Measurements from ENCODE around the gene TRAK1.

Gene TRAK1

GRCh38 chr3:42096796-42097565 is 5.8 kb downstream of the TRAK1 start:
- TF ChIP-seq CTCF (IDR thresholded peaks at IDR 0.05; ENCODE audit: control insufficient read depth, insufficient read depth, low read depth, low read length, missing control alignments), result no peak
- no peak overlapping the region for H3K4me3 ChIP-seq (ENCODE audit: control insufficient read depth, low read depth, low read length)
- DNase-seq (ENCODE audit: low read depth), result peak; percentile 70

- no peak overlapping the region for H3K4me3 ChIP-seq (ENCODE audit: control insufficient read depth, low read depth, low read length)
- DNase-seq (ENCODE audit: low read depth), result no peak
- TF ChIP-seq CTCF (IDR thresholded peaks at IDR 0.05; ENCODE audit: control insufficient read depth, insufficient read depth, low read depth, low read length, missing control alignments), result no peak
These were observed 6.4 kb downstream of the TRAK1 start for GRCh38 chr3:42097566-42097946.

GRCh38 chr3:42098171-42098570 is 7.0 kb downstream of the TRAK1 start:
- H3K4me3 ChIP-seq (ENCODE audit: control insufficient read depth, low read depth, low read length), result no peak overlapping the region
- no peak for DNase-seq (ENCODE audit: low read depth)
- no peak for TF ChIP-seq CTCF (IDR thresholded peaks at IDR 0.05; ENCODE audit: control insufficient read depth, insufficient read depth, low read depth, low read length, missing control alignments)

GRCh38 chr3:42099020-42099765 is 8.0 kb downstream of the TRAK1 start:
- DNase-seq (ENCODE audit: low read depth), result no peak
- H3K4me3 ChIP-seq (ENCODE audit: control insufficient read depth, low read depth, low read length), result no peak overlapping the region
- no peak for TF ChIP-seq CTCF (IDR thresholded peaks at IDR 0.05; ENCODE audit: control insufficient read depth, insufficient read depth, low read depth, low read length, missing control alignments)

GRCh38 chr3:42101048-42101447 is 9.9 kb downstream of the TRAK1 start:
- peak; percentile 35 for DNase-seq (ENCODE audit: low read depth)

GRCh38 chr3:42101481-42101880 is 10.3 kb downstream of the TRAK1 start:
- no peak for TF ChIP-seq CTCF (IDR thresholded peaks at IDR 0.05; ENCODE audit: control insufficient read depth, insufficient read depth, low read depth, low read length, missing control alignments)
- no peak overlapping the region for H3K4me3 ChIP-seq (ENCODE audit: control insufficient read depth, low read depth, low read length)
- no peak for DNase-seq (ENCODE audit: low read depth)

More at GRCh38 chr3:42101048-42101447, 9.9 kb downstream of the TRAK1 start:
- H3K4me3 ChIP-seq (ENCODE audit: control insufficient read depth, low read depth, low read length), result no peak overlapping the region
- no peak for TF ChIP-seq CTCF (IDR thresholded peaks at IDR 0.05; ENCODE audit: control insufficient read depth, insufficient read depth, low read depth, low read length, missing control alignments)
